HuH-7 (cell line): ENCODE data around the gene PRSS12.
A peak's percentile ranks its signal among the peaks of the same experiment; 100 is the strongest.
"Not testable (repeated sequence)": the region's sequence is repeated elsewhere in the genome, so short reads cannot be mapped to it uniquely, and the experiment has no call there.

ENCODE experiments used
- DNase-seq: peaks from one replicate; pipeline ENCODE4 v3.0.0; 2011; ENCODE audit warnings: low spot score

Gene PRSS12

GRCh38 chr4:118325431-118325830 lies 27.4 kb downstream of the PRSS12 start:
- DNase-seq = no peak

DNA sequence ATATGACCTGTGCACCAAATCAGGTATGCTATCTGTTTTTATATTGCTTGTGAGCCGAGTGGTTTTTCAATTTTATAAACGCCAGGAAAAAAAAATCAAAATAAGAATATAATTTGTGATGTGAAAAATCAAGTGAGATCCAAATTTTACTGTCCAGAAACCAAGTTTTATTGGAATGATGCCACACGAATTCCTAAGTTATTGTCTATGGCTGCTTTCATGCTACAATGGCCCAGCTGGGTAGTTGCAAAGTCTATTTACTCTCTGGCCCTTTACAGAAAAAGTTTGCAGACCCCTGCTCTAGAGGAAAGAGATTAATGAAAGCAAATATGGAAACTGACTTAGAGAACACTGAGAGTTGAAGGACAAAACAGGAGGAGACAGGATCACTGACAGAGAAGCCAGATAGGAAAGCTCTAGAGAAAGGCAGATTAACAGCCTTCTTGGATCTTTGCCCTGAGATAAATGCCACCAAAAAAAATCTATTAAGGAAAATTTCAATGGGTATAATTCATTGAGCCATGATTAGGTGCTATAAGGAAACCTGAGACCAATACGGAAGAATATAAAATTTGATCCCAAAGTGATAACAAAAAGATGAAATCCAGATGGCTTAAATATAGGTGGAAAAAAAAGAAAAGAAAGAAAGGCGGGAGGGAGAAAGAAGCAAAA lies 29.8 kb downstream of the PRSS12 start:
- no peak for DNase-seq

DNA sequence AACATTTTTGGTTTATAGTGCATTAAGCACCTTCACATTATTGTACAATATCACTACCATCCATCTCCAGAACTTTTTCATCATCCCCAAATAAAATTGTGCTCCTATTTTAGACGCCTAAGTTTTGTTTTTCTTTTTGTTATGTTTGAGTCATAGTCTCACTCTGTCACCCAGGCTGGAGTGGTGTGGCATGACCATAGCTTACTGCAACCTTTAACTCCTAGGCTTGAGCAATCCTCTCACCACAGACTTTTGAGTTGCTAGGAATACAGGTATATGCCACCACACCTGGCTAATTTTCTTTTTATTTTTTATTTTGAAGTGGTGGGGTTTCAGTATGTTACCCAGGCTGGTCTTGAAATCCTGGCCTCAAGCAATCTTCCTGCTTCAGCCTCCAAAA lies 33.9 kb downstream of the PRSS12 start:
- no peak for DNase-seq

DNA sequence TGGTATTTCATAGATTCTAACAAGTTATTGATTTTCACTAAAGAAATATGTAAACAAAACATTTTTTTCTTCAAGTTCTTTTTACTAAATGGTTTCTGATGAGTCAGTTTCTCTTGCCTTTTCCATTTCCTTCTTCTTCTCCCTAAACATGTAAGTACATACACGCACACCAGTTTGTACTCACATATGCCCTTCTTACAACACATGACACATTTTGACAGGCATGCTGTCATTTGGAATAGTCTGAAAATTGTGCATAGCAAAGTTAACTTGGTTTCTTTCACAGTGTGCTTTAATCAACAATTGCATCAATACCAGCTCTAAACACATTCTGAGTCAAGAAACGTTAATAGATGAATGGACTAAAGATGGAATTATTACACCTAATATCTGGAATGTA lies 35.1 kb downstream of the PRSS12 start:
- no peak for DNase-seq

- DNase-seq = no peak
These were observed 38.6 kb downstream of the PRSS12 start for GRCh38 chr4:118314221-118314620.

DNA sequence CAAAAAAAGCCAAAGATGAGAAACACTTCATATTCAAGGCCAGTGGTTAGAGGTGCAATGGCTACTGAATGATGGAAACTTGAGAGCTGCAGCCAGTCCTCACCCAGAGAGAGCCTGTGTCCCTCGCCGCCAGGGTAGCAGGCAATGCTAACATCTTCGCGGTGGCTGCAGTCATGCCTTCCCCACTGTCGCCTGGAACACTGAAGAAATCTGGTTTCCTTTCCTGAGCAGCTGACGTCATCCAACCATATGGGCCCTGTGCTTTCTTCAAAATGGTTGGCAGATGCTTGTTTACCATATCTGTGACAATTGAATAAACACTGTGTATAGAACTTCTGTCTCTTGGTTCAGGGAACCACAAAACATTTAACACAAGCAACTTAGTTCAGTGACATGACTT lies 39.7 kb downstream of the PRSS12 start:
- DNase-seq = no peak

DNA sequence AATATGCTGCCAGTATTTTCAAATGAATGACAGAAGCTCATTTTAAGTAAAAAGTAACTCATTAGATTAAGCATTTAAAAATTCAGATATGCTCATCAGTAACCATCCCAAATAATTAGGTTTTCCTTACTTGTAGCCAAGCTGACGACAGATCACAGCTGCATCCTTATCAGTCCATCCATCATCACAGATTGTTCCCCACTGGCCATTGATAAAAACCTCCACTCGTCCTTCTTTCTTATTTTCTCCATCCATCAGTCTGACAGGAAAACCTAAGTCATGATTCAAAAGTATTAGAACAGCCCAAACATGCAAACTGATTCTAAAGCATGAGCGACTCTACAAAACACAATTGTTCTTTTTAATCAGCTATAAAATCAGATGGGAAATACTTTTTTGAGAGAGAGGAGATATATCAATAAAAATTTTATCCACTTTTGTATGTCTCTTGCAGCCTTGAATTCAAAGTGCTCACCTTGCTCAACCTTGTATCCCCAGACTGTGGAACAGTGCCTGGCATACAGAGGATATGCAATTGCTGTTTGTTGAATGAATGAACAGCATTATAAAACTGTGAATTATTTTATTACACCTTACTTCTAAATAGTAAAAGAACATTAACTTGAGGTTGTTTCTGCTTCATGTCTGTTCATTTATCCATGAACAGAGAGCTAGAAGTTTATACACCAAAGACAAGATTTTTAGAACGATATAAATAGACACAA lies 44.3 kb downstream of the PRSS12 start:
- DNase-seq = no peak

DNA sequence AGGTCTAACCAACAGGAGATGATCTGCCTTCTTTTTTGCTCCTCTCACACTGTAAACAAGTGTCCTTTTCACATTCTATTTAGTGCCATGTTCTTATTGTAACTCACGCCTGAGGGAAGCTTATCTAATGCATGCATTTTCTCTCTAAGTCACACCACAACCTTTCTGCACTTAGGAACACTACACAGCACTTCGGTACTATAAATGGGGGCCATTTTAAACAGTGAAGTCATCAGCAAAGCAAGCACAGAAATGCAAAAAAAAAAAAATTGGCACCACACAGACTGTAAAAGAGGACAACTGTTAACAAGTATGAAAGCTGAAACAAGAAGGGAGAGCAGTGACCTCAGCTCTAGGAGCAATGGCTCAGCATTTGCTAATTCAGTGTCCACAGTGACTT lies 45.2 kb downstream of the PRSS12 start:
- no peak for DNase-seq

- DNase-seq = not testable (repeated sequence)
These were observed 53.2 kb downstream of the PRSS12 start for GRCh38 chr4:118299619-118300018.

DNA sequence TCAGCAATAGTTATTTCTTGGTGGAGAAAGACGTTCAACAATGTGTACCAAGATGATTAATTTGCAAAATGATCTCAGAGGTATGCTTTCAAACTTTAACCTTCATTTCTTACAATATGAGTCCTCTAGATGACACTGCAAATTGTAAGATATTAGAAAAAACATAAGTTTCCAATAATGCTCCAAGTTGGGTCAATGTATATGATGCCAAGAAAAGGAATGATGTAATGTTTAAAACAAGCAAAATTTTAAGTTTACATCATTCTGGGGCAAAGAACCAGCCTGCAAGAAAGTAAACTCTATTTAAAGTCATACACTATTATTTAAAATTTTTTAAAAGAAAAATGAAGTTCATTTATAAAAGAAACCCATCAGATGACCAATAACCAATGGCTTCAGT lies 56.1 kb downstream of the PRSS12 start:
- DNase-seq = no peak

DNA sequence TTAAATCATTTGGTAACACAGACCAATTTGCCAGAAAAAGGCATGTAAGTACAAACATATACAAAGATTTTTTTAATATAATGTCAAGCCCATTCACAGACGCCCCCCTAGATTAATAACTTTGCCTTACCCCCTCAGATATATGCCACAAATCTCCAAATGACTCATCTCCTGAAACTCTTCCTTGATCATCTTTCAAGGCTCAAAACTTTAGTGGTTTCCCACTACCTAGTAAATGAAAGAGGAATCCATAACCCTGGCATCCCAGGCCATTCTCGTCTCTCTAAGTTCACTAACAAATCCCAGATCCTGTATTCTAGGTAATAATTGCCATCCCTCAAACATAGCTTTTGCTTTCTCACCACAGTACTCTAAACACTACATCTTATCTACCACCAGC lies 61.9 kb downstream of the PRSS12 start:
- no peak for DNase-seq

GRCh38 chr4:118289794-118290193 lies 63.0 kb downstream of the PRSS12 start:
- DNase-seq = no peak

DNA sequence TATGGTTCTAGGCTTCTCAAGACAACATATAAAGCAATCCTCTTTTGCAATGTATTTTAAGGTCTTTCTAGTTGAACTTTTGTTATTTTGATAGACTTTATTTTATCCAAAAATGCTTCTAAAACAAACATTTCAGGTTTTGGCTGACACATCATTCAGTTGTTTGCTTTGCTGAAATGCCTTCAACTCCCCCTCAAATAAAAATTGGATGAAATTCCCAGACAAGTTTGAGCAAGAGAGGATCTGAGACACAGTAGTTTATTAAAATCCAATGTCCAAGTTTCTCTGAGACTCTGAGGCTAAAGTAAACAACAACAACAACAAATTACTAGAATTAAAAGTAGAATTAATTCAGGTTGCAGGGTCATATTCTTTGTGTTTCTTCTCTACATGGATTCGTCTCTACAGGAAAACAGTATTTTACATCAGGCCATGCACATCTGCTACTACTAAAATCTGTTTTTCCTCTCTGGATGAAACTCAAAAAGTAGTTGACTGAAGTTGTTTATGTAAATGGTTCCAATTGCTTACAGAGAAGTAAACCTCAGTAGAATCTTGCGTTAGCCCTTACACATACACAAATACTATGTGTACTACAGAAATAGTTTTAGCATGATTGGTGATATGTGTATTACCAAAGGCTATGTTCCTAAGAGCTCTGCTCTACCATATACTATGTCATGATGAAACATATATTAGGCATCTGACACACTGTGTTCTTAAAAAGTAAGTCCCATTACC lies 64.9 kb downstream of the PRSS12 start:
- DNase-seq = no peak

DNA sequence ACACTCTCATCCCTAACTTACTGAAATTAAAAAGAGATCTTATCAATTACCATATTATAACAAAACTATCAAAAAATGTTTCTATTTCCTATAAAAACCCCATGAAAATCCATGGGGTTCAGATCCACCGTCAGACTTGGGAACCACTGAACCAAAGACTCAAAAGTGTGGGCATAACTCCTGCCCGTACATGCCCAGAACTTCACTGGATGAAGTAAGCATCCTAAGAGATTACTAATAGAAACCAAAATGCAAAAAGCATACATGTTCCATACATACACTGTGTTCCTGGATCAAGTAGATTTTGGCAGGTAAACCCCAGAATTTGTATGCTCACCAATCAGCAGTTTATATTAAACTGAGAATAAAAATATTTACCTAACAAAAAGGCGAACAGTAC lies 66.1 kb downstream of the PRSS12 start:
- DNase-seq = no peak

DNA sequence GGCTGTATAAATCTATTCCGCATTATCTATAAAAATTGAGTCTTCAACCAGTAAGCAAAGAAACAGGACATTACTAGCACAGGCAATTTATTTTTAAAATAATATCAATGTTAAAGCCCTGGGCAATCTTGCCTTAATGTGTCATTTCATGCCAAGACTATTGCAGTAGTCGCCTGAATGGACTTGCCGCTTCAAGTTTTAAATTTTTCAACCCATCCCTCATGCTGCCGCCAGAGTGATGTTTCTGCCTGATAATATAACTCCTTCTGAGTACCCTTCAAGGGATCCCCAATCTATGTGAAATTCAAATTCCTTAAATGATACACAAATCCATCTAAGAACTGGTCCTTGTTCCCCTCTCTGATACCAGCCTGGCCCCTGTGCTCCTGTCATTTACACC lies 66.9 kb downstream of the PRSS12 start:
- no peak for DNase-seq

DNA sequence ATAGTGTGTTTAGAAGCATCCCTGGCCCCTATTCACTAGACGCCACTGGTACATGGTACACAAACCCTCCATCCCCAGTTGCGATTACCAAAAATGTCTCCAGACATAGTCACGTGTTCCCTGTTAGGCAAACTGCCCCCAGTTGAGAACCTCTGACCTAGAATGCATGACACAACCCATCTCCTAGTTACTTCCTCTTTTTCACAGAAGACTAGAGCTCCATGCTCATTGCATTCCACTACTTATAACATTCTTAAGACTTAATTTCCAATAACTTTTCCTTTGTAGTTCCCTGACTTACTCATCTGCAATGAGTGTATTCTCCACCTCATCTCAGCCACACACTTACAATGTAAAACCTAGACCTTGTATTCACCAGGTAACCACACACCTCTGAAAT lies 68.6 kb downstream of the PRSS12 start:
- DNase-seq = no peak

- DNase-seq = no peak
These were observed 70.1 kb downstream of the PRSS12 start for GRCh38 chr4:118282692-118283091.

GRCh38 chr4:118281611-118282442 lies 71.0 kb downstream of the PRSS12 start:
- no peak for DNase-seq

- DNase-seq = peak; percentile 31
These were observed 72.1 kb downstream of the PRSS12 start for GRCh38 chr4:118280501-118281218.

DNA sequence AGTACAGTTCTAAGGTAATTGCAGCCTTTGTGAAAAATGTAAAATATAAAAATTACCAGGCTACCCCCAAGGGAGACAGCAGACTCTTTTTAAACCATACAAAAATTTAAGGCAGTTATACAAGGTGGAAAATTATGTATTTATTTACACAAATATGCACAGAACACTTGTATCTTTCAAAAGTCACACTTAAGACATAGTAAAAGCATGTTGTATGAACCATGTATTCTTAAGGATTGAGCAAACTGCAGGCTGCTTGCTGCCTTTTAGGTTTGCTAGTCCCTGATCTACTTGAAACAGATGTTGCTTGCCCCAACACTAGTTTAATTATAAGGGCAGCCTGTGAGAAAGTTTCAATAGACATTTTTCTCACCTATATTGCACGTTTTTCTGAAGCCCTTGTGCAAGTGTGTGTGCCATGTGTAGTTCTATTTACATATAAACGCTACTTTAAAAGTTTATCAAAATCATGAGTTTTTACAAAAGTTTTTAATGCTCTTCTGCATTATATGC lies 72.8 kb downstream of the PRSS12 start:
- DNase-seq = no peak

DNA sequence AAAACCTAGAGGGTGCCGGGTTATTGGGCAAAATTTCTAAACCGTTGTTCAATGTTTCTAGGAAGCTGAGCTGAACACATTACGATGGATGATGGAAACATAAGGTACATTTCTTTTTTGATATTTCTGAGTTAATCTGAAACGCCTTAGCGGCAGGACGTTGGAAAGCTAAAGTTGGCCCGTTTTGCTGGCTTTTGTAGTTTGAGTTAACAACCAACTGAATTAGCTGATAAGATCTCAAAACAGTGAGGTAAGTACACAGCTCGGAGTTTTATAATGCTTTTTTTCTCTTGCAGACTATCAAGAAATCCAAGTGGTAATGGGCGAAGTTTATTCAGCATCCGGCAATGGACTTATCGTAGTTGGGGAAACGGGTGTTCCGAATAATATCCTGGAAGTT lies 73.5 kb downstream of the PRSS12 start:
- no peak for DNase-seq
